ENCODE measurements around the gene RUNX3.

The RUNX3 gene

GRCh38 chr1:24872061-24872850 lies 57.8 kb downstream of the RUNX3 start:
- H3K4me2 ChIP-seq (ENCODE audit: low read depth, low read length, poor library complexity, severe bottlenecking): no peak overlapping the region
- TF ChIP-seq EZH2phosphoT487 (conservative IDR thresholded peaks at IDR 0.05; ENCODE audit: low read length) (no peak), CTCF (IDR thresholded peaks at IDR 0.05; ENCODE audit: insufficient read depth, low read length, poor library complexity, severe bottlenecking) (no peak)

GRCh38 chr1:24871306-24871901 lies 58.7 kb downstream of the RUNX3 start:
- Histone ChIP-seq H3K27me3 (ENCODE audit: low read length) (no peaks in the 10 kb centered on the region), H3K9ac (ENCODE audit: low read length) (no peak overlapping the region), H3K4me3 (ENCODE audit: insufficient read depth, low read length, poor library complexity, severe bottlenecking) (no peak overlapping the region)

More at GRCh38 chr1:24872061-24872850, 57.8 kb downstream of the RUNX3 start:
- Histone ChIP-seq H3K27ac (ENCODE audit: low read depth, low read length) (no peak overlapping the region), H3K79me2 (ENCODE audit: insufficient read depth, low read length) (no peaks in the 10 kb centered on the region), H3F3A (ENCODE audit: insufficient read depth) (no peaks in the 10 kb centered on the region), H2AFZ (ENCODE audit: low read depth, low read length, severe bottlenecking) (no peak overlapping the region), H3K4me3 (ENCODE audit: insufficient read depth, low read length, poor library complexity, severe bottlenecking) (no peak overlapping the region), H4K20me1 (ENCODE audit: low read depth, low read length) (no peaks in the 10 kb centered on the region), H3K36me3 (ENCODE audit: low read length) (no peaks in the 10 kb centered on the region), H3K9me2 (replicated peaks; ENCODE audit: insufficient read depth, low read length) (no peaks in the 10 kb centered on the region), H3K27me3 (ENCODE audit: low read length) (no peaks in the 10 kb centered on the region), H3K9ac (ENCODE audit: low read length) (no peak overlapping the region), H3K9me3 (ENCODE audit: insufficient read depth, low read length) (no peaks in the 10 kb centered on the region)

GRCh38 chr1:24870551-24871195 lies 59.4 kb downstream of the RUNX3 start:
- no peaks in the 10 kb centered on the region for H3K9me2 ChIP-seq (replicated peaks; ENCODE audit: insufficient read depth, low read length)
- TF ChIP-seq CTCF (IDR thresholded peaks at IDR 0.05; ENCODE audit: insufficient read depth, low read length, poor library complexity, severe bottlenecking) (no peak), EZH2phosphoT487 (conservative IDR thresholded peaks at IDR 0.05; ENCODE audit: low read length) (no peak)
- no peak overlapping the region for H3K4me3 ChIP-seq (ENCODE audit: insufficient read depth, low read length, poor library complexity, severe bottlenecking)
- H3K9me3 ChIP-seq (ENCODE audit: insufficient read depth, low read length): no peaks in the 10 kb centered on the region
- H3K4me2 ChIP-seq (ENCODE audit: low read depth, low read length, poor library complexity, severe bottlenecking): no peak overlapping the region
- no peak overlapping the region for H2AFZ ChIP-seq (ENCODE audit: low read depth, low read length, severe bottlenecking)
- H3K27ac ChIP-seq (ENCODE audit: low read depth, low read length): no peak overlapping the region
- H4K20me1 ChIP-seq (ENCODE audit: low read depth, low read length): no peaks in the 10 kb centered on the region
- H3K36me3 ChIP-seq (ENCODE audit: low read length): no peaks in the 10 kb centered on the region
- H3K79me2 ChIP-seq (ENCODE audit: insufficient read depth, low read length): no peaks in the 10 kb centered on the region
- H3K9ac ChIP-seq (ENCODE audit: low read length): no peak overlapping the region
- H3F3A ChIP-seq (ENCODE audit: insufficient read depth): no peaks in the 10 kb centered on the region
- H3K27me3 ChIP-seq (ENCODE audit: low read length): no peaks in the 10 kb centered on the region

More at GRCh38 chr1:24871306-24871901, 58.7 kb downstream of the RUNX3 start:
- Histone ChIP-seq H3K4me2 (ENCODE audit: low read depth, low read length, poor library complexity, severe bottlenecking) (no peak overlapping the region), H2AFZ (ENCODE audit: low read depth, low read length, severe bottlenecking) (no peak overlapping the region), H4K20me1 (ENCODE audit: low read depth, low read length) (no peaks in the 10 kb centered on the region), H3K36me3 (ENCODE audit: low read length) (no peaks in the 10 kb centered on the region), H3K9me2 (replicated peaks; ENCODE audit: insufficient read depth, low read length) (no peaks in the 10 kb centered on the region), H3K9me3 (ENCODE audit: insufficient read depth, low read length) (no peaks in the 10 kb centered on the region), H3F3A (ENCODE audit: insufficient read depth) (no peaks in the 10 kb centered on the region), H3K27ac (ENCODE audit: low read depth, low read length) (no peak overlapping the region), H3K79me2 (ENCODE audit: insufficient read depth, low read length) (no peaks in the 10 kb centered on the region)
- TF ChIP-seq EZH2phosphoT487 (conservative IDR thresholded peaks at IDR 0.05; ENCODE audit: low read length): no peak
- TF ChIP-seq CTCF (IDR thresholded peaks at IDR 0.05; ENCODE audit: insufficient read depth, low read length, poor library complexity, severe bottlenecking): no peak
